WI38 (cell line): ENCODE data around the gene MAD1L1.

Experiments
- H3K4me3 ChIP-seq: 2 replicates; pipeline ENCODE4 v1.5.1; 2011; ENCODE audit warnings: low read depth, mild to moderate bottlenecking, control low read depth, low read length
- CTCF ChIP-seq: IDR thresholded peaks from 2 replicates; pipeline ENCODE4 v1.5.1; 2012; ENCODE audit warnings: low read depth, mild to moderate bottlenecking, control low read depth, low read length

MAD1L1 gene

GRCh38 chr7:2098496-2098895 lies 134.2 kb downstream of the MAD1L1 start:
- no peak for TF ChIP-seq CTCF
- H3K4me3 ChIP-seq = no peak overlapping the region

GRCh38 chr7:2098056-2098455 lies 134.7 kb downstream of the MAD1L1 start:
- no peak overlapping the region for H3K4me3 ChIP-seq
- no peak for TF ChIP-seq CTCF

GRCh38 chr7:2097492-2097891 lies 135.3 kb downstream of the MAD1L1 start:
- no peak overlapping the region for H3K4me3 ChIP-seq
- no peak for TF ChIP-seq CTCF

GRCh38 chr7:2096692-2097387 lies 135.9 kb downstream of the MAD1L1 start:
- TF ChIP-seq CTCF = no peak
- no peak overlapping the region for H3K4me3 ChIP-seq

- no peak overlapping the region for H3K4me3 ChIP-seq
- TF ChIP-seq CTCF = no peak
Measured at GRCh38 chr7:2095436-2095835, 137.3 kb downstream of the MAD1L1 start.

- TF ChIP-seq CTCF = no peak
- H3K4me3 ChIP-seq = no peak overlapping the region
Measured at GRCh38 chr7:2094454-2095045, 138.2 kb downstream of the MAD1L1 start.

- TF ChIP-seq CTCF = no peak
Measured at GRCh38 chr7:2093843-2094220, 138.9 kb downstream of the MAD1L1 start.

More at GRCh38 chr7:2093843-2094220, 138.9 kb downstream of the MAD1L1 start:
- H3K4me3 ChIP-seq = no peak overlapping the region
